Ascending aorta (tissue), 2 donors: Measurements from ENCODE around the gene UBAC2. TPM values are rescaled to one million over a fixed set of nuclear protein-coding genes. Genes with fewer than 3 reads are reported as not detected.

Experiments
- DNase-seq, 2 donors: peaks; one replicate each; pipeline ENCODE4 v3.0.0-alpha.2; 2019; ENCODE audit warnings: low spot score in 2 of 2
- H3K27ac ChIP-seq, 2 donors: fragments of 200-600 bp; sonication (generic); one replicate each; pipeline ENCODE4 v1.5.1; 2016 to 2017; ENCODE audit warnings: mild to moderate bottlenecking in 1 of 2
- H3K27me3 ChIP-seq: fragments of 200-600 bp; sonication (generic); one replicate; pipeline ENCODE4 v1.5.1; 2017
- H3K36me3 ChIP-seq, 2 donors: fragments of 200-600 bp; sonication (generic); one replicate each; pipeline ENCODE4 v1.5.1; 2016
- H3K4me1 ChIP-seq, 2 donors: fragments of 200-600 bp; sonication (generic); one replicate each; pipeline ENCODE4 v1.5.1; 2016 to 2017; ENCODE audit warnings: mild to moderate bottlenecking in 1 of 2
- H3K4me3 ChIP-seq, 2 donors: fragments of 200-600 bp; sonication (generic); one replicate each; pipeline ENCODE4 v1.5.1; 2016 to 2017; ENCODE audit warnings: mild to moderate bottlenecking in 1 of 2
- H3K9me3 ChIP-seq, 2 donors: fragments of 200-600 bp; sonication (generic); one replicate each; pipeline ENCODE4 v1.5.1; 2016
- intact Hi-C: fragments of 100-400 bp; cut with DNase I; formaldehyde crosslinking; loops from one replicate; pipeline ENCODE4 v1.15.1; 2023
- total RNA-seq: library from RNA; depleted of rRNA; stranded (reverse); fragments of >200 nt; gene quantifications from one replicate; pipeline ENCODE4 v1.1.0, GENCODE V29; 2016
- TF ChIP-seq, protein P1 (sequence below), 3 experiments: fragments of 200-600 bp in 2 of 3; fragments of 450-650 bp in 1 of 3; sonication (generic) in 2 of 3; IDR thresholded peaks; one replicate each; pipeline ENCODE4 v1.5.1; 2016 to 2019; ENCODE audit warnings: antibody characterized with exemption in 3 of 3, mild to moderate bottlenecking in 1 of 3, moderate library complexity in 1 of 3

Gene UBAC2
- total RNA-seq, 1 donor from 2014 or later: 67.8 TPM

DNA sequence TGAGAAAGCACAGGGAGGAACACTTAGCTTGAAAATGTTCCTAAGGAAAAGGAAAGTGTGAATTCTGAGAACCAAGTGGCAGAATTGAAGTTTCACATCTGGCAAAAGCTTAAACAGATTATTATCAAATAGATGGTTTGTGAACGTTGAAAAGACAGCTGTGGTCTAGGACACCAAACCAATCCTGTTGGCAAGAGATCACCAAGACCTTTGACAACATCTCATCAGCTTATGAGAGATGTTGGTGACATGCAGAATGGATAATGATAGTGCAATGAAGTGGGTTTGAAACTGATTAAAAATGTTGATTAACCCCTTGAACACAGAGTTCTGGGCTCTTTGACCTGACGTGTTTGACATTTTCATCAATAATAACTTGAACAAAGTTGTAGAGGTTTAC is 181.1 kb downstream of the UBAC2 start:
- H3K4me3 ChIP-seq: no peak overlapping the region
- H3K27me3 ChIP-seq: no peaks in the 10 kb centered on the region
- H3K27ac ChIP-seq: no peak overlapping the region
- no peak for DNase-seq
- intact Hi-C loops: no loop called here
- no peaks in the 10 kb centered on the region for H3K4me1 ChIP-seq
- H3K36me3 ChIP-seq: peaks cover 0 to 35% of the 10 kb centered on the region in 2 donors
- no peaks in the 10 kb centered on the region for H3K9me3 ChIP-seq
- TF ChIP-seq, protein P1, sequence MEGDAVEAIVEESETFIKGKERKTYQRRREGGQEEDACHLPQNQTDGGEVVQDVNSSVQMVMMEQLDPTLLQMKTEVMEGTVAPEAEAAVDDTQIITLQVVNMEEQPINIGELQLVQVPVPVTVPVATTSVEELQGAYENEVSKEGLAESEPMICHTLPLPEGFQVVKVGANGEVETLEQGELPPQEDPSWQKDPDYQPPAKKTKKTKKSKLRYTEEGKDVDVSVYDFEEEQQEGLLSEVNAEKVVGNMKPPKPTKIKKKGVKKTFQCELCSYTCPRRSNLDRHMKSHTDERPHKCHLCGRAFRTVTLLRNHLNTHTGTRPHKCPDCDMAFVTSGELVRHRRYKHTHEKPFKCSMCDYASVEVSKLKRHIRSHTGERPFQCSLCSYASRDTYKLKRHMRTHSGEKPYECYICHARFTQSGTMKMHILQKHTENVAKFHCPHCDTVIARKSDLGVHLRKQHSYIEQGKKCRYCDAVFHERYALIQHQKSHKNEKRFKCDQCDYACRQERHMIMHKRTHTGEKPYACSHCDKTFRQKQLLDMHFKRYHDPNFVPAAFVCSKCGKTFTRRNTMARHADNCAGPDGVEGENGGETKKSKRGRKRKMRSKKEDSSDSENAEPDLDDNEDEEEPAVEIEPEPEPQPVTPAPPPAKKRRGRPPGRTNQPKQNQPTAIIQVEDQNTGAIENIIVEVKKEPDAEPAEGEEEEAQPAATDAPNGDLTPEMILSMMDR (IDR thresholded peaks at IDR 0.05): no peak

DNA sequence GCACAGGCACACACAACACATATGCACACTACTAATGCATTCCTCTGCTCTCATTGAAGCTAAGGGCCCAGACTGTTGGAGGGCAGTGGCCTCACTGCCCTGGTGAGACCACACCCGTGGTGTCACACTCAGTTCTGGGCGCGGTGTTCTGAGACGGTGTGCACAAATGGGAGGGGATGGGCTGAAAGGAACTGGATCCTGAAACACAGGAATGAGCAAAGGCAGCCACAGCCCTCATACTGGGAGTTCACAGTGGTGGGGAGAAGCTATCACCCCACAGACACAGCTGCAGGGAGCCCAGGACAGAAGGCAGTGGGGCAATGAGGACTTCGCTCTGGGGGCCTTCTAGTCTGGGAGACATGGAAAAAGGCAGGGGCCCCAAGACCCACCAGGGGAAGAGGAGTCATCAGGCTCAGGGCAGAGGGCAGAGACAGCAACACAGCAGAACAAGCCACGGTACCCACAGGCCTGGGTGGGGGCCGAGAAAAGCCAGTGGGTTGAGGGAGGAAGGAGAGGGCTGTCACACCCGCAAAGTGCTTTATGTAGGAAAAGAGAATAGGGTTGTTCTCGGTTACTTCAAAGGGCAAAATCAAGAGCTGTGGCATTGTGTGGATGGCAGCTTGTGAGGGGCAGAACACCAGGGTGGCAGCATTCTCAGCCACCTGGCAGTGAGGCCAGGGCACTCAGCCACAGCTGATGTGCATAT is 181.9 kb downstream of the UBAC2 start:
- H3K4me3 ChIP-seq: no peak overlapping the region
- DNase-seq: peak in 1 of 2 donors; percentile 57
- H3K4me1 ChIP-seq: no peaks in the 10 kb centered on the region
- H3K27ac ChIP-seq: no peak overlapping the region
- TF ChIP-seq, protein P1 (IDR thresholded peaks at IDR 0.05): no peak
- peaks cover 0 to 35% of the 10 kb centered on the region in 2 donors for H3K36me3 ChIP-seq
- no peaks in the 10 kb centered on the region for H3K9me3 ChIP-seq
- H3K27me3 ChIP-seq: no peaks in the 10 kb centered on the region
- intact Hi-C loops: no loop called here

DNA sequence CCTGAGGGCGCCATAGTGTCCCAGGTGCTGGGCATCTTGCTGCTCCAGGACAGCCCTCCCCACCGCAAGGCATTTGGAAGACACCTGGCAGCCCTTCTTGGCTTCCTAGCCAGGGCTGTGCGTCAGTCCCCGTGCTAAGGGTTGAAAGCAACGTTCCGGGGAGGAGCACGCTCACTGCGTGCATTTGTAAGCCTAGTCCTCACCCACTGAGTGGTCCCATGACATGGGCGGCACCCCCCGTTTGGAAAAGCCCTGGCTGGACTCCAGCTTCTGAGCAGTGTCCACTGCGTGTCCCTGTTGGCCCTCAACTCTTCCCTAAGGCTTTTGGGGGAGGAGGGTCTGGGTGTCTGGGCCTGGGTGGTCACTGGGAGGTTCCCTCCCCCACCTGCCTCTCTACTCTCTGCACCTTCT is 182.9 kb downstream of the UBAC2 start:
- peak in 1 of 2 donors; percentile 53 for DNase-seq
- Histone ChIP-seq H3K4me3 (no peak overlapping the region), H3K27me3 (no peaks in the 10 kb centered on the region), H3K9me3 (no peaks in the 10 kb centered on the region), H3K36me3 (peaks cover 0 to 30% of the 10 kb centered on the region in 2 donors), H3K4me1 (no peaks in the 10 kb centered on the region), H3K27ac (no peak overlapping the region)
- intact Hi-C loops: no loop called here
- TF ChIP-seq, protein P1 (IDR thresholded peaks at IDR 0.05): no peak

DNA sequence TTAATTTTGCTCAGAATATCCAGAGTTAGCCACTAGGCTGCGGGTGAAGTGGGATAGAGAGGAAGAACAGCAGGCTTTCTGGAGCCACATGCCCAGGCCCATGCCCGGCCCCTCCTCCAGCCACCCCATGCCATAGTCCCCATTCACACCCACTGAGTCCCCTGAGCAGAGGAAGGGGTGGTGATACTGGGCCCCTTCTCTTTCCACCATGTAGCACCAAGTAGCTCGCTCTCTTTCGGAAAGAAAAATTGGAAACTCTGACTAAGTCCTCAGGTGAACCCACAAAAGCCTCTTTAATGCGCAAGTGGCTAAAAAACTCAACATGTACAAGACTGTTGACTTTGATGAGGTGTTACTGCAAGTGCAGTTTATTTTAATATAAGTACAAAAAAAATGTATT is 183.3 kb downstream of the UBAC2 start:
- peaks cover 0 to 30% of the 10 kb centered on the region in 2 donors for H3K36me3 ChIP-seq
- H3K4me1 ChIP-seq: no peaks in the 10 kb centered on the region
- DNase-seq: peak in 1 of 2 donors; percentile 25
- no peak overlapping the region for H3K27ac ChIP-seq
- H3K27me3 ChIP-seq: no peaks in the 10 kb centered on the region
- TF ChIP-seq, protein P1 (IDR thresholded peaks at IDR 0.05): no peak
- no peak overlapping the region for H3K4me3 ChIP-seq
- intact Hi-C loops: no loop called here
- H3K9me3 ChIP-seq: no peaks in the 10 kb centered on the region

DNA sequence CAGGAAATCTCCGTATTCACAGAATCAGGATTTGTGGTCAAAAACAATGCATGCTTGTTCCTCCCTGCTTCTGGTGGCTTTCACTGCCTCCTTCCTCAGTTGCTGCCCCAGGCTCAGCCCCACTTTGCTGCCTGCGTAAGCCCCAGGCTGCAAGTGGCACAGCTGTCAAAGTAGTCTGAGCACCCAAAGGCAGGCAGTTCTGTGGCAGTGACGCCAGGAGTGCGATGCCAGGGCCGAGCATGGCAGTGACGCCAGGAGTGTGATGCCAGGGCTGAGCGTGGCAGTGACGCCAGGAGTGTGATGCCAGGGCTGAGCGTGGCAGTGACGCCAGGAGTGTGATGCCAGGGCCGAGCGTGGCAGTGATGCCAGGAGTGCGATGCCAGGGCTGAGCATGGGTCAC is 183.8 kb downstream of the UBAC2 start:
- peak in 1 of 2 donors; percentile 56 for DNase-seq
- intact Hi-C loops: no loop called here

More for the DNA sequence above, 183.8 kb downstream of the UBAC2 start:
- no peak overlapping the region for H3K4me3 ChIP-seq
- H3K27me3 ChIP-seq: no peaks in the 10 kb centered on the region
- H3K36me3 ChIP-seq: peaks cover 0 to 30% of the 10 kb centered on the region in 2 donors
- H3K4me1 ChIP-seq: no peaks in the 10 kb centered on the region
- TF ChIP-seq, protein P1 (IDR thresholded peaks at IDR 0.05): no peak
- no peak overlapping the region for H3K27ac ChIP-seq
- no peaks in the 10 kb centered on the region for H3K9me3 ChIP-seq
